Astrocyte of the spinal cord (primary cell): ENCODE measurements around the gene UFC1.

Source experiments
- DNase-seq: peaks from one replicate; pipeline ENCODE4 v3.0.0; 2011; ENCODE audit warnings: low read depth, low spot score
- H3K4me3 ChIP-seq: 2 replicates; pipeline ENCODE4 v1.5.1; 2011; ENCODE audit warnings: low read depth, mild to moderate bottlenecking, low read length, moderate library complexity
- in situ Hi-C: cut with HindIII; loops from 2 replicates; pipeline ENCODE4 v1.10.0; 2017; ENCODE audit warnings: low sequenced_read_pairs
- TF ChIP-seq, protein P1 (sequence below): IDR thresholded peaks from 2 replicates; pipeline ENCODE4 v1.5.1; 2012; ENCODE audit warnings: low read depth, mild to moderate bottlenecking, low read length, inconsistent platforms

Gene UFC1

DNA sequence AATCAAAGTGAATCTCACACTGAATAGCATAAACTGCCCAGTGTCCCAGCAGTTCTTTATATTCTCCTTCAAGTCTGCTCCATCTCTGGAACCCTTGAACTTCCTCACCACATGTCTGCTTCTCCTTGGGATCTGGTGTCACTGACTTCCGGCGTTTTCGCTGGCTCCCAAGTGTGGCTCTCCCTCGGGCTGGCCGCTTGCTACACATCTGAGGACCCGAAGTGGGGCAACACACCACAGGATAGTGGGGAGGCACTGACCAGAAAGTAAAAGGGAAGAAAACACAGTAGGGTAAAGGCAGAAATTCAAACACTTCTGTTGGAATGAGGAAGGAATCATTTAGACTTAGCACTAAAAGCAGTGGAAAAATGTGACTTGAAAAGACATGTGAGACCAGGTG, 30.8 kb upstream of the UFC1 start:
- TF ChIP-seq, protein P1, sequence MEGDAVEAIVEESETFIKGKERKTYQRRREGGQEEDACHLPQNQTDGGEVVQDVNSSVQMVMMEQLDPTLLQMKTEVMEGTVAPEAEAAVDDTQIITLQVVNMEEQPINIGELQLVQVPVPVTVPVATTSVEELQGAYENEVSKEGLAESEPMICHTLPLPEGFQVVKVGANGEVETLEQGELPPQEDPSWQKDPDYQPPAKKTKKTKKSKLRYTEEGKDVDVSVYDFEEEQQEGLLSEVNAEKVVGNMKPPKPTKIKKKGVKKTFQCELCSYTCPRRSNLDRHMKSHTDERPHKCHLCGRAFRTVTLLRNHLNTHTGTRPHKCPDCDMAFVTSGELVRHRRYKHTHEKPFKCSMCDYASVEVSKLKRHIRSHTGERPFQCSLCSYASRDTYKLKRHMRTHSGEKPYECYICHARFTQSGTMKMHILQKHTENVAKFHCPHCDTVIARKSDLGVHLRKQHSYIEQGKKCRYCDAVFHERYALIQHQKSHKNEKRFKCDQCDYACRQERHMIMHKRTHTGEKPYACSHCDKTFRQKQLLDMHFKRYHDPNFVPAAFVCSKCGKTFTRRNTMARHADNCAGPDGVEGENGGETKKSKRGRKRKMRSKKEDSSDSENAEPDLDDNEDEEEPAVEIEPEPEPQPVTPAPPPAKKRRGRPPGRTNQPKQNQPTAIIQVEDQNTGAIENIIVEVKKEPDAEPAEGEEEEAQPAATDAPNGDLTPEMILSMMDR, result no peak
- H3K4me3 ChIP-seq, result no peak overlapping the region
- in situ Hi-C loops, result no loop called here
- no peak for DNase-seq

DNA sequence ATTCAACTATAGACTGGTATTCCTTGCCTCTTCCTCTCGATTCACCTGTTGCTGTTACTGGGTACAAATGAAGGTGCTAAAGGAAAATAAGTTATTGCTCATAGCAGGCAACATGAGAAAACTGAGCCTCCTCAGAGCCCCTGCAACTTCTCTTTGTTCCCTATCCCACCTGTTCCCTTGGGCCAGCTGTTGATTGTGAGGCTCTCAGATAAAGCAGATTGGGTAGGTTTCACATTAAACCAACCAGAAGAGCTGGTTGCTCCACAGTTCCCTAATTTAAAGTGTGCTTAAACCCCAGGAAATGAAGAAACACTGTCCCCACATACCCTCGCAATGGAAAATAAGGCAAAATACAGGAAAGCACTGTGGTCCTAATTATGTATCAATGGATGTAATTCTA, 26.1 kb upstream of the UFC1 start:
- in situ Hi-C loops, result loop anchor here (25.0 kb wide), 1 partner anchor 90 kb away; the partner anchor contains the start of genes TSTD1 and USF1
- no peak for DNase-seq
- H3K4me3 ChIP-seq, result no peak overlapping the region
- TF ChIP-seq, protein P1, result no peak

DNA sequence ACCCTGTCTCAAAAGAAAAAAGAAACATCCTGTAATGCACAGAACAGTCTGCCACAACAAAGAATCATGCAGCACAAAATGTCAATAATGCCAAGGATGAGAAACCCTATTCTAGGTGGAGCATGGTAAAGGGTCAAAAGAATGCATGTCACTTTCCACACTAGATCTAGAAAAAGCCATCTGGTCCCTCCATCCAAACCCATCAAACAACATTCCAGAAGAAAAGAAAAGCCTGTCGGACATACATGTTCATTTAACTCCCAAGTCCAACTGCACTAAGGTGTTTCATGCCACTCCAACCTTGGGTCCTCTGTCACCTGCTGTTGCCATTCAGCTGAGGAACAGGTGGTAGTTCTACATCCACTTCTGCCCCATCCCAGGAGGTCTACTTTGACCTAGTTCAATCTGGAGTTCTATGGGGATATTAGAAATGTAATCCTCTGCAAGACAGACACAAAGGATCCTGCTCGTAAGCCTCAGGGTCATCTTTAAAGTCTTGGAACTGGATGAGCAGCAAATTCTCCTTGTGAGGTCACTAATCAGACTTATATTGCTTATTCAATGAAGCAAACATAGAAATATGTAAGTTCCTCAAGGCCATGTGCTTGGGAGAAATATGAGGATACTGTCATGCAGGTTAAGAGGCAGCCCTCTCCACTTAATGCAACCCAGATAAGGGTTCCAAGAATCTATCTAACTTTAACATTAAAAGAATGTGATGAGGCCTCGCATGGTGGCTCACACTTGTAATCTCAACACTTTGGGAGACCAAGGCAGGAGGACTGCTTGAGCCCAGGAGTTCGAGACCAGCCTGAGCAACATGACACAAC, 25.0 kb upstream of the UFC1 start:
- H3K4me3 ChIP-seq, result no peak overlapping the region
- TF ChIP-seq, protein P1, result no peak
- DNase-seq, result no peak
- in situ Hi-C loops, result loop anchor here (25.0 kb wide), 1 partner anchor 92 kb away; the partner anchor contains the start of genes TSTD1 and USF1

DNA sequence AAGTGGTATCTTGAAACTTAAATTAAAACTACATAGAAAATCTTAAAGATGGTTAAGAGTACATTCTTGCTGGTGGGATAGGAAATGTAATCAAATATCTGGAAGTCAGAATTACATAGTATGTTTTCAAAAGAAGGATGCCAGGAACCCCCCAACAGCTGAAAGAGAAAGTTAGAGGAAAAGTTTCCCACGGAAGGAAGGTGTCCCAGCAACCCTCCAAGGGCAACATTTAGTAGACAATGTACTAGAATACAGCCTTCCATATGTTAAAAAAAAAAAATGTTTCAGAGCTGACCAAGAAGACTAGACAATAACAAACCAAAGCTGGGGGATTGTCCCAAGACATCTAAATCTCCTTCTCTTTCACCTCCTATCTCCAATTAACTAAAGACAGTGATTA, 23.5 kb upstream of the UFC1 start:
- DNase-seq, result no peak
- in situ Hi-C loops, result loop anchor here (25.0 kb wide), 1 partner anchor 93 kb away; the partner anchor contains the start of genes TSTD1 and USF1
- H3K4me3 ChIP-seq, result no peak overlapping the region
- TF ChIP-seq, protein P1, result no peak

DNA sequence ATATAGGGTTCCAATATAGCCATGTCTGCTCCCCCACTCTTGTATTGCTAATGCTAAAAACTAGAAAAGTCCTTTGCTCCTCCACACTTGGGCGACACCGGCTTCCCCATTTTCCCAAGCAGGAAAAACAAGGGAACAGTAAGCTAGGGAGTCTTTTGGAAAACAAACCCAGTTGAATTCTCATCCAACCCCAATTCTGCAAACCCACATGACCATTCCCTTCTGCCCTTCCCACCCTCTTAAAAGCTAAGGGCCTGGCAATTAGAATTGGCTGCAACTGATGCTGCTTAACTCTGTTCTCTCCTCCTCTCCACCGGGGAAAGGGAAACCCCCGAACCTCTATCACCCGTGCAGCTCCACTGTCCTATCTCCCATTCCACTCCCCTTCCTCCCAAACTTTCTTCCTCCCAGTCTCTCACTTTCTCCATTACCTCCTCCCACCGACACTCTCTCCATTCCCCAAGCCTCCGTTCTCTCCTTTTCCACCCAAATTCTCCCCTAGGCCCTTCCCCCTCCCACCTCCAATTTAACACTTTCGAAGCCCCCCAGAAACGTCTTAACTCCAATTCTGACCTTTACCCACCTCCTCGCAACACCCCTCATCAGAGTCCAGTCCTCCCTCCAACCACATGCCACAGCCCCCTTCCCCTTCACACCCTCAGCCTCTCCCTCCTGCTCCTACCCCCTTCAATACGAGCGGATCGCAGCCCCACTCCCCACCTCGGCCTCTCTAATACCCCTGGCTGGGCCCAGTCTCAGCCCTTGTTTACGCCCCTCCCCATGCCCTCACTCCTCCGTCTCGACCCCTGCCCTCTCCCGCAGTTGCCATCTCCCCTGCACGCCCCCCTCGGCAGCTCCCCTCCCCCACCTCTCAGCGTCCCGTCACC, 22.0 kb upstream of the UFC1 start:
- in situ Hi-C loops, result loop anchor here (25.0 kb wide), 1 partner anchor 94 kb away; the partner anchor contains the start of genes TSTD1 and USF1
- peak; percentile 11 for DNase-seq
- TF ChIP-seq, protein P1, result no peak

More for the DNA sequence above, 22.0 kb upstream of the UFC1 start:
- peak overlapping the region; percentile 86 for H3K4me3 ChIP-seq
